ENCODE data around the gene MMP24.
A peak's percentile ranks its signal among the peaks of the same experiment; 100 is the strongest.

Gene MMP24

DNA sequence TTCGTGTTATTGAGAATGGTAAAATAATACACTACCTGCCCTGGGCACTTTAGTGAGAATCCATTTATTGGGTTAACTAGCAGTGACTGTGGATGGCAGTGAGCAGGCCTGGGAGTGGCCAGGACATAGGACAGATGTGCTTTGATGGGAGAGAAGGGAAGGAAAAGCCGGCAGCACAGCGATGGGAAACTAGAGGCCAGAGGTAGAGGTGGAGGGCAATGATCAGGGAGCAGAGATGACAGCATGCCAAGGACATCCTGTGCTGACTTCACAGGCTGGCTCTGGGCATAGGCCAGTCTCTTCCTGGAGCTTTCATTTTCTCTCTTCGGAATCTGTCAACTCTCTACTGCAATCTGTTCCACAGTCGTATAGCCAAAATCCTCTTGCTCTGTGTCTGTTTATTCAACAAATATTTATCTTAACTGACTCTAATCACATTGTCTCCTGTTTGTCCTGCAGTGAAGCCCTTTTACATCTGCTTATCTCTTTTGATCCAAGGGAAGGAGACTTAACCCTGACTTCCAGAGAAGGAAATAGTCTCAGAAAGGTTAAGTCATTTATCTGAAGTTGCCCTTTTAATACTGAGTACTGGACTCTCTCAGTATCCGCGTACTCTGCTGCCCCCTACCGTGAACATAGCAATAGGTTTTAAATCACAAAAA, 18.4 kb upstream of the MMP24 start:
- H4K8ac ChIP-seq (ENCODE audit: low read depth, low read length): no peak overlapping the region
- no peak overlapping the region for H3K27ac ChIP-seq (replicated peaks; ENCODE audit: low read length)
- DNase-seq (ENCODE audit: low spot score): peak; percentile 69
- H2AFZ ChIP-seq (ENCODE audit: low read length): no peak overlapping the region
- H2BK5ac ChIP-seq (ENCODE audit: low read length): no peak overlapping the region
- H3K79me1 ChIP-seq (ENCODE audit: low read depth, low read length): no peaks in the 10 kb centered on the region
- no peak overlapping the region for H3K9ac ChIP-seq (ENCODE audit: low read depth, low read length, poor library complexity)
- no peaks in the 10 kb centered on the region for H3K4me1 ChIP-seq (ENCODE audit: control insufficient read depth in 2 of 2, insufficient read depth in 1 of 2, low read depth in 1 of 2, low read length in 2 of 2)
- H2BK15ac ChIP-seq (ENCODE audit: low read length): no peak overlapping the region
- no peak overlapping the region for H4K91ac ChIP-seq (ENCODE audit: low read depth, low read length, poor library complexity)
- H3K18ac ChIP-seq (ENCODE audit: low read length): no peak overlapping the region
- H3K27me3 ChIP-seq (ENCODE audit: control insufficient read depth in 3 of 3, insufficient read depth in 3 of 3, low read depth in 1 of 3, low read length in 3 of 3): no peaks in the 10 kb centered on the region
- no peak overlapping the region for H2BK120ac ChIP-seq (ENCODE audit: low read depth, low read length)
- H2BK12ac ChIP-seq (ENCODE audit: low read length): no peak overlapping the region
- no peak overlapping the region for H3K4me2 ChIP-seq (ENCODE audit: insufficient read depth, low read length, poor library complexity, severe bottlenecking)
- no peaks in the 10 kb centered on the region for H3K9me3 ChIP-seq (replicated peaks in 1 of 2; ENCODE audit: control insufficient read depth in 2 of 2, insufficient read depth in 1 of 2, low read depth in 1 of 2, low read length in 2 of 2)
- no peak overlapping the region for H3K4me3 ChIP-seq (ENCODE audit: low read length in 2 of 2)
- H3K36me3 ChIP-seq (replicated peaks in 1 of 2; ENCODE audit: control insufficient read depth in 2 of 2, insufficient read depth in 2 of 2, low read length in 2 of 2): no peaks in the 10 kb centered on the region
- H3K14ac ChIP-seq (ENCODE audit: low read length): no peak overlapping the region
- no peak overlapping the region for H3K4ac ChIP-seq (ENCODE audit: low read length)
- no CpG with 5 or more reads among the region's 8 CpGs for WGBS, 2 donors (ENCODE audit: extremely low coverage in 2 of 2, insufficient read length in 2 of 2, insufficient replicate concordance in 1 of 2)
- H3K23ac ChIP-seq (ENCODE audit: low read depth, low read length, poor library complexity): no peak overlapping the region
- no peak overlapping the region for H2AK5ac ChIP-seq (ENCODE audit: low read depth, low read length)

GRCh38 chr20:35215066-35215956, 11.2 kb upstream of the MMP24 start:
- Histone ChIP-seq H3K4ac (ENCODE audit: low read length) (no peak overlapping the region), H4K8ac (ENCODE audit: low read depth, low read length) (no peak overlapping the region), H3K9me3 (replicated peaks in 1 of 2; ENCODE audit: control insufficient read depth in 2 of 2, insufficient read depth in 1 of 2, low read depth in 1 of 2, low read length in 2 of 2) (no peaks in the 10 kb centered on the region), H3K4me2 (ENCODE audit: insufficient read depth, low read length, poor library complexity, severe bottlenecking) (no peak overlapping the region), H3K9ac (ENCODE audit: low read depth, low read length, poor library complexity) (no peak overlapping the region), H3K79me1 (ENCODE audit: low read depth, low read length) (no peaks in the 10 kb centered on the region), H4K91ac (ENCODE audit: low read depth, low read length, poor library complexity) (no peak overlapping the region), H2BK12ac (ENCODE audit: low read length) (no peak overlapping the region), H2AFZ (ENCODE audit: low read length) (no peak overlapping the region), H3K18ac (ENCODE audit: low read length) (no peak overlapping the region), H3K23ac (ENCODE audit: low read depth, low read length, poor library complexity) (no peak overlapping the region), H3K4me1 (ENCODE audit: control insufficient read depth in 2 of 2, insufficient read depth in 1 of 2, low read depth in 1 of 2, low read length in 2 of 2) (no peaks in the 10 kb centered on the region), H3K27me3 (ENCODE audit: control insufficient read depth in 3 of 3, insufficient read depth in 3 of 3, low read depth in 1 of 3, low read length in 3 of 3) (peaks cover 0 to 10% (median 0%) of the 10 kb centered on the region in 3 experiments), H2BK5ac (ENCODE audit: low read length) (no peak overlapping the region), H2BK15ac (ENCODE audit: low read length) (no peak overlapping the region), H3K36me3 (replicated peaks in 1 of 2; ENCODE audit: control insufficient read depth in 2 of 2, insufficient read depth in 2 of 2, low read length in 2 of 2) (no peaks in the 10 kb centered on the region), H3K14ac (ENCODE audit: low read length) (no peak overlapping the region), H3K4me3 (ENCODE audit: low read length in 2 of 2) (no peak overlapping the region), H2AK5ac (ENCODE audit: low read depth, low read length) (no peak overlapping the region), H3K27ac (replicated peaks; ENCODE audit: low read length) (no peak overlapping the region), H2BK120ac (ENCODE audit: low read depth, low read length) (no peak overlapping the region)
- WGBS, 2 donors (ENCODE audit: extremely low coverage in 2 of 2, insufficient read length in 2 of 2, insufficient replicate concordance in 1 of 2): no CpG with 5 or more reads among the region's 12 CpGs
- no peak for DNase-seq (ENCODE audit: low spot score)

GRCh38 chr20:35216541-35216940, 9.9 kb upstream of the MMP24 start:
- WGBS, 2 donors (ENCODE audit: extremely low coverage in 2 of 2, insufficient read length in 2 of 2, insufficient replicate concordance in 1 of 2): no CpG with 5 or more reads among the region's 5 CpGs

DNA sequence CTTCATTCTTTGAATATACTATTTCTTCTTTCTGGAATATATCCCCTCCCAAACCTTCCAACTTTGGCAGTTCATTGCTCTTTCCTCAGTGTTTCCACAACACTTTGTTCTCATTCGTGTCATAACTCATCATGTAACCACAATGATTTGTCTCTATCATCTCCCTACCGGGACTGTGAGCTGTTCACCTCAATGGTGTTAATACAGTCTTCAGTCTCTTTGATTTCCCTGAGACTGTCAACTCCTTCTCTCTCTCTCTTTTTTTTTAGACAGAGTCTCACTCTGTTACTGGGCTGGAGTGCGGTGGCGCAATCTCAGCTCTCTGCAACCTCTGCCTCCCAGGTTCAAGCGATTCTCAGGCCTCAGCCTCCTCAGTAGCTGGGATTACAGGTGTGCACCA, 2.5 kb upstream of the MMP24 start:
- no peaks in the 10 kb centered on the region for H3K36me3 ChIP-seq (replicated peaks in 1 of 2; ENCODE audit: control insufficient read depth in 2 of 2, insufficient read depth in 2 of 2, low read length in 2 of 2)
- no peak overlapping the region for H3K9ac ChIP-seq (ENCODE audit: low read depth, low read length, poor library complexity)
- no peak overlapping the region for H3K18ac ChIP-seq (ENCODE audit: low read length)
- H4K91ac ChIP-seq (ENCODE audit: low read depth, low read length, poor library complexity): no peak overlapping the region
- WGBS, 2 donors (ENCODE audit: extremely low coverage in 2 of 2, insufficient read length in 2 of 2, insufficient replicate concordance in 1 of 2): no CpG with 5 or more reads among the region's 5 CpGs
- H3K23ac ChIP-seq (ENCODE audit: low read depth, low read length, poor library complexity): no peak overlapping the region
- no peak overlapping the region for H3K14ac ChIP-seq (ENCODE audit: low read length)
- no peak overlapping the region for H3K4ac ChIP-seq (ENCODE audit: low read length)
- no peak overlapping the region for H2BK15ac ChIP-seq (ENCODE audit: low read length)
- peaks cover 0 to 7% of the 10 kb centered on the region in 2 donors for H3K4me1 ChIP-seq (ENCODE audit: control insufficient read depth in 2 of 2, insufficient read depth in 1 of 2, low read depth in 1 of 2, low read length in 2 of 2)
- DNase-seq (ENCODE audit: low spot score): no peak
- no peak overlapping the region for H3K4me3 ChIP-seq (ENCODE audit: low read length in 2 of 2)
- H3K27me3 ChIP-seq (ENCODE audit: control insufficient read depth in 3 of 3, insufficient read depth in 3 of 3, low read depth in 1 of 3, low read length in 3 of 3): peaks cover 3 to 47% (median 15%) of the 10 kb centered on the region in 3 experiments
- no peak overlapping the region for H2BK120ac ChIP-seq (ENCODE audit: low read depth, low read length)
- no peaks in the 10 kb centered on the region for H3K9me3 ChIP-seq (replicated peaks in 1 of 2; ENCODE audit: control insufficient read depth in 2 of 2, insufficient read depth in 1 of 2, low read depth in 1 of 2, low read length in 2 of 2)
- no peak overlapping the region for H2AK5ac ChIP-seq (ENCODE audit: low read depth, low read length)
- no peak overlapping the region for H3K27ac ChIP-seq (replicated peaks; ENCODE audit: low read length)
- H2AFZ ChIP-seq (ENCODE audit: low read length): no peak overlapping the region
- H2BK5ac ChIP-seq (ENCODE audit: low read length): no peak overlapping the region
- no peak overlapping the region for H2BK12ac ChIP-seq (ENCODE audit: low read length)
- no peak overlapping the region for H3K4me2 ChIP-seq (ENCODE audit: insufficient read depth, low read length, poor library complexity, severe bottlenecking)
- no peaks in the 10 kb centered on the region for H3K79me1 ChIP-seq (ENCODE audit: low read depth, low read length)
- no peak overlapping the region for H4K8ac ChIP-seq (ENCODE audit: low read depth, low read length)

More at GRCh38 chr20:35216541-35216940, 9.9 kb upstream of the MMP24 start:
- no peak overlapping the region for H2BK12ac ChIP-seq (ENCODE audit: low read length)
- no peak overlapping the region for H2BK120ac ChIP-seq (ENCODE audit: low read depth, low read length)
- no peak for DNase-seq (ENCODE audit: low spot score)
- no peaks in the 10 kb centered on the region for H3K79me1 ChIP-seq (ENCODE audit: low read depth, low read length)
- H4K91ac ChIP-seq (ENCODE audit: low read depth, low read length, poor library complexity): no peak overlapping the region
- no peak overlapping the region for H3K4me2 ChIP-seq (ENCODE audit: insufficient read depth, low read length, poor library complexity, severe bottlenecking)
- no peak overlapping the region for H3K14ac ChIP-seq (ENCODE audit: low read length)
- no peak overlapping the region for H3K18ac ChIP-seq (ENCODE audit: low read length)
- H2AK5ac ChIP-seq (ENCODE audit: low read depth, low read length): no peak overlapping the region
- H2AFZ ChIP-seq (ENCODE audit: low read length): no peak overlapping the region
- H3K23ac ChIP-seq (ENCODE audit: low read depth, low read length, poor library complexity): no peak overlapping the region
- H2BK5ac ChIP-seq (ENCODE audit: low read length): no peak overlapping the region
- no peak overlapping the region for H3K4ac ChIP-seq (ENCODE audit: low read length)
- no peaks in the 10 kb centered on the region for H3K4me1 ChIP-seq (ENCODE audit: control insufficient read depth in 2 of 2, insufficient read depth in 1 of 2, low read depth in 1 of 2, low read length in 2 of 2)
- H3K27me3 ChIP-seq (ENCODE audit: control insufficient read depth in 3 of 3, insufficient read depth in 3 of 3, low read depth in 1 of 3, low read length in 3 of 3): peaks cover 0 to 10% (median 0%) of the 10 kb centered on the region in 3 experiments
- no peak overlapping the region for H3K9ac ChIP-seq (ENCODE audit: low read depth, low read length, poor library complexity)
- H3K27ac ChIP-seq (replicated peaks; ENCODE audit: low read length): no peak overlapping the region
- no peak overlapping the region for H3K4me3 ChIP-seq (ENCODE audit: low read length in 2 of 2)
- no peaks in the 10 kb centered on the region for H3K36me3 ChIP-seq (replicated peaks in 1 of 2; ENCODE audit: control insufficient read depth in 2 of 2, insufficient read depth in 2 of 2, low read length in 2 of 2)
- no peak overlapping the region for H2BK15ac ChIP-seq (ENCODE audit: low read length)
- H4K8ac ChIP-seq (ENCODE audit: low read depth, low read length): no peak overlapping the region
- no peaks in the 10 kb centered on the region for H3K9me3 ChIP-seq (replicated peaks in 1 of 2; ENCODE audit: control insufficient read depth in 2 of 2, insufficient read depth in 1 of 2, low read depth in 1 of 2, low read length in 2 of 2)
